Panc1 (cell line): ENCODE measurements around the gene C8A. TPM values are rescaled to one million over a fixed set of nuclear protein-coding genes. Genes with fewer than 3 reads are reported as not detected.

Experiments
- ATAC-seq: fragments of 200-7000 bp; cut with Tn5 transposase; 2 replicates; pipeline ENCODE4 v1.9.1; 2020; ENCODE audit warnings: mild to moderate bottlenecking, moderate library complexity
- BruUV-seq: library from RNA; stranded (reverse); fragments of 400-500 nt; replicated peaks from 2 replicates; lab custom pipeline; 2021; lab: Mats Ljungman, UMichigan
- CTCF ChIA-PET: fragments of 300-600 bp; sonication (Branson Sonifier 250); formaldehyde crosslinking; loops from one replicate; lab custom pipeline; 2022; ENCODE audit warnings: antibody characterized with exemption; lab: Charles Lee
- POLR2A ChIA-PET: fragments of 300-600 bp; sonication (Branson Sonifier 250); formaldehyde crosslinking; loops from one replicate; lab custom pipeline; 2022; ENCODE audit warnings: antibody characterized with exemption; lab: Charles Lee
- DNase-seq: peaks from one replicate; pipeline ENCODE4 v3.0.0-alpha.2; 2010; ENCODE audit warnings: low read depth, low spot score
- H3K27ac ChIP-seq: 2 replicates; pipeline ENCODE4 v1.5.1; 2011; ENCODE audit warnings: mild to moderate bottlenecking, low read length, inconsistent platforms
- H3K27me3 ChIP-seq: fragments of 200-500 bp; sonication (Bioruptor generic); 2 replicates; pipeline ENCODE4 v1.6.0; 2014; ENCODE audit warnings: low read length, inconsistent platforms; ENCODE audit not compliant: control insufficient read depth, insufficient read depth
- H3K36me3 ChIP-seq: fragments of 200-500 bp; sonication (Bioruptor generic); 2 replicates; pipeline ENCODE4 v1.5.1; 2014; ENCODE audit warnings: inconsistent platforms, mild to moderate bottlenecking, low read length, moderate library complexity; ENCODE audit not compliant: control insufficient read depth, insufficient read depth
- H3K4me1 ChIP-seq: 2 replicates; pipeline ENCODE4 v1.5.1; 2011; ENCODE audit warnings: inconsistent platforms, mild to moderate bottlenecking, low read length, moderate library complexity; ENCODE audit not compliant: control insufficient read depth, insufficient read depth
- H3K4me3 ChIP-seq, 2 experiments: 2 replicates each; pipeline ENCODE4 v1.5.1; 2011 to 2012; ENCODE audit warnings: low read depth in 2 of 2, low read length in 2 of 2, mild to moderate bottlenecking in 2 of 2, inconsistent platforms in 1 of 2, moderate library complexity in 1 of 2
- H3K9me3 ChIP-seq: fragments of 200-500 bp; sonication (Bioruptor generic); 2 replicates; pipeline ENCODE4 v1.5.1; 2014; ENCODE audit warnings: low read depth, mild to moderate bottlenecking, inconsistent platforms, low read length, moderate library complexity; ENCODE audit not compliant: control insufficient read depth, insufficient read depth
- CTCF ChIP-seq: fragments of 450-650 bp; IDR thresholded peaks from 2 replicates; pipeline ENCODE4 v1.5.1; 2017; ENCODE audit warnings: mild to moderate bottlenecking
- POLR2AphosphoS5 ChIP-seq: IDR thresholded peaks from 2 replicates; pipeline ENCODE4 v1.6.1; 2012; ENCODE audit warnings: mild to moderate bottlenecking, low read depth, low read length, moderate library complexity
- REST ChIP-seq, 2 experiments: IDR thresholded peaks; 2 replicates each; pipeline ENCODE4 v1.6.1; 2011 to 2012; ENCODE audit warnings: low read depth in 2 of 2, control low read depth in 1 of 2, low read length in 1 of 2, mild to moderate bottlenecking in 1 of 2, moderate library complexity in 1 of 2; ENCODE audit not compliant: insufficient read depth in 1 of 2
- SIN3A ChIP-seq: IDR thresholded peaks from 2 replicates; pipeline ENCODE4 v1.6.1; 2012; ENCODE audit warnings: low read depth, mild to moderate bottlenecking, low read length, moderate library complexity, borderline replicate concordance; ENCODE audit not compliant: insufficient read depth
- TCF7L2 ChIP-seq: IDR thresholded peaks from 2 replicates; pipeline ENCODE4 v1.6.1; 2011; ENCODE audit warnings: mild to moderate bottlenecking, low read depth, low read length, inconsistent platforms
- in situ Hi-C: cut with HindIII; loops from 2 replicates; pipeline ENCODE4 v1.10.0; 2016; ENCODE audit warnings: low sequenced_read_pairs, low pct_unique_long_range_greater_than_20kb
- intact Hi-C: fragments of 100-400 bp; cut with micrococcal nuclease; formaldehyde crosslinking; loops from one replicate; pipeline ENCODE4 v1.10.0; 2022; ENCODE audit not compliant: unreplicated experiment
- total RNA-seq: library from RNA; stranded (reverse); gene quantifications from one replicate; pipeline ENCODE4 v1.2.1, GENCODE V29; 2021; ENCODE audit not compliant: unreplicated experiment

Gene C8A
- total RNA-seq, 1 experiment from 2014 or later, result not detected

- Histone ChIP-seq H3K4me3 (no peak overlapping the region), H3K27ac (no peak overlapping the region), H3K4me1 (no peaks in the 10 kb centered on the region), H3K36me3 (no peaks in the 10 kb centered on the region), H3K27me3 (no peaks in the 10 kb centered on the region), H3K9me3 (no peaks in the 10 kb centered on the region)
- TF ChIP-seq REST (IDR thresholded peaks at IDR 0.05; ENCODE audit: insufficient read depth in 1 of 2, low read depth in 2 of 2, low read length in 1 of 2) (no peak), POLR2AphosphoS5 (no peak), TCF7L2 (no peak), CTCF (no peak), SIN3A (no peak)
- POLR2A ChIA-PET, result no interaction called here
- CTCF ChIA-PET, result no interaction called here
- no TSS peak for BruUV-seq
- in situ Hi-C loops (no loop called here), intact Hi-C loops (no loop called here)
- no peak for ATAC-seq
- DNase-seq, result no peak
Measured at GRCh38 chr1:56924116-56924515, 69.5 kb downstream of the C8A start.

- ATAC-seq, result no peak
- BruUV-seq, result no TSS peak
- H3K4me3 ChIP-seq, result no peak overlapping the region
- DNase-seq, result no peak
- no peaks in the 10 kb centered on the region for H3K36me3 ChIP-seq
- in situ Hi-C loops, result no loop called here
- intact Hi-C loops, result no loop called here
- no peaks in the 10 kb centered on the region for H3K4me1 ChIP-seq
- H3K9me3 ChIP-seq, result no peaks in the 10 kb centered on the region
- POLR2A ChIA-PET, result no interaction called here
- no peaks in the 10 kb centered on the region for H3K27me3 ChIP-seq
- CTCF ChIA-PET, result no interaction called here
- no peak overlapping the region for H3K27ac ChIP-seq
- TF ChIP-seq CTCF (no peak), SIN3A (no peak), TCF7L2 (no peak), REST (IDR thresholded peaks at IDR 0.05; ENCODE audit: insufficient read depth in 1 of 2, low read depth in 2 of 2, low read length in 1 of 2) (no peak), POLR2AphosphoS5 (no peak)
Measured at GRCh38 chr1:56925193-56925592, 70.6 kb downstream of the C8A start.
